ENCODE measurements around the gene POLR3B.
"Not testable (repeated sequence)": the region's sequence is repeated elsewhere in the genome, so short reads cannot be mapped to it uniquely, and the experiment has no call there.

POLR3B gene

GRCh38 chr12:106357549-106358395 is at the start of gene POLR3B:
TSS of gene POLR3B (plus strand) at chr12:106357748. CDS start at chr12:106357880, 132 bp downstream.
- FAIRE-seq (no peak), DNase-seq (ENCODE audit: low spot score) (peak; percentile 81)

GRCh38 chr12:106308121-106308520 is 49.4 kb upstream of the POLR3B start:
- FAIRE-seq (no peak), DNase-seq (ENCODE audit: low spot score) (no peak)

- DNase-seq (ENCODE audit: low spot score): no peak
- no peak for FAIRE-seq
Observed at GRCh38 chr12:106308611-106309010, 48.9 kb upstream of the POLR3B start.

GRCh38 chr12:106309671-106310505 is 47.7 kb upstream of the POLR3B start:
- DNase-seq (ENCODE audit: low spot score): peak; percentile 68
- FAIRE-seq: peak; percentile 87

- no peak for FAIRE-seq
- no peak for DNase-seq (ENCODE audit: low spot score)
Observed at GRCh38 chr12:106310687-106311086, 46.9 kb upstream of the POLR3B start.

- FAIRE-seq: no peak
- no peak for DNase-seq (ENCODE audit: low spot score)
Observed at GRCh38 chr12:106311139-106311538, 46.4 kb upstream of the POLR3B start.

- not testable (repeated sequence) for DNase-seq (ENCODE audit: low spot score); FAIRE-seq
Observed at GRCh38 chr12:106313413-106313812, 44.1 kb upstream of the POLR3B start.

GRCh38 chr12:106315523-106315922 is 42.0 kb upstream of the POLR3B start:
- no peak for DNase-seq (ENCODE audit: low spot score)
- FAIRE-seq: no peak

GRCh38 chr12:106317406-106318082 is 40.0 kb upstream of the POLR3B start:
- no peak for DNase-seq (ENCODE audit: low spot score)
- FAIRE-seq: no peak

GRCh38 chr12:106321139-106321850 is 36.3 kb upstream of the POLR3B start:
- DNase-seq (ENCODE audit: low spot score): no peak
- no peak for FAIRE-seq

- DNase-seq (ENCODE audit: low spot score): no peak
- FAIRE-seq: peak; percentile 42
Observed at GRCh38 chr12:106323537-106323936, 34.0 kb upstream of the POLR3B start.

GRCh38 chr12:106327309-106327869 is 30.2 kb upstream of the POLR3B start:
- FAIRE-seq (no peak), DNase-seq (ENCODE audit: low spot score) (no peak)

GRCh38 chr12:106328735-106329134 is 28.8 kb upstream of the POLR3B start:
- DNase-seq (ENCODE audit: low spot score) (no peak), FAIRE-seq (no peak)

- no peak for DNase-seq (ENCODE audit: low spot score)
- no peak for FAIRE-seq
Observed at GRCh38 chr12:106329231-106329982, 28.1 kb upstream of the POLR3B start.

- DNase-seq (ENCODE audit: low spot score) (no peak), FAIRE-seq (no peak)
Observed at GRCh38 chr12:106331599-106331998, 25.9 kb upstream of the POLR3B start.

GRCh38 chr12:106332536-106332935 is 25.0 kb upstream of the POLR3B start:
- FAIRE-seq: no peak
- DNase-seq (ENCODE audit: low spot score): no peak

- FAIRE-seq (no peak), DNase-seq (ENCODE audit: low spot score) (no peak)
Observed at GRCh38 chr12:106333010-106333409, 24.5 kb upstream of the POLR3B start.

- FAIRE-seq (no peak), DNase-seq (ENCODE audit: low spot score) (no peak)
Observed at GRCh38 chr12:106333756-106334155, 23.8 kb upstream of the POLR3B start.

GRCh38 chr12:106341086-106341877 is 16.3 kb upstream of the POLR3B start:
- DNase-seq (ENCODE audit: low spot score): no peak
- no peak for FAIRE-seq
